ENCODE measurements around the gene SHKBP1.

The SHKBP1 gene

GRCh38 chr19:40550951-40551350 is 25.7 kb upstream of the SHKBP1 start:
- H2BK5ac ChIP-seq (ENCODE audit: low read length): no peak overlapping the region
- H3K27me3 ChIP-seq (ENCODE audit: insufficient read depth, low read length, poor library complexity): peaks cover 16% of the 10 kb centered on the region
- no peak overlapping the region for H3K4me3 ChIP-seq (ENCODE audit: low read length)
- no peaks in the 10 kb centered on the region for H3K36me3 ChIP-seq (ENCODE audit: control insufficient read depth, insufficient read depth, low read length)
- no peaks in the 10 kb centered on the region for H3K79me2 ChIP-seq (ENCODE audit: control insufficient read depth, insufficient read depth, low read length)
- H2AK5ac ChIP-seq (ENCODE audit: low read length): no peak overlapping the region
- no peak overlapping the region for H2BK120ac ChIP-seq (ENCODE audit: low read depth, low read length)
- H3K4me1 ChIP-seq (ENCODE audit: control insufficient read depth, low read depth, low read length): no peaks in the 10 kb centered on the region
- no peak overlapping the region for H3K27ac ChIP-seq (ENCODE audit: low read depth, low read length)
- H4K5ac ChIP-seq (ENCODE audit: low read length): no peak overlapping the region
- H2BK15ac ChIP-seq (replicated peaks; ENCODE audit: low read depth): no peak overlapping the region
- no peak for DNase-seq
- H3K4me2 ChIP-seq (ENCODE audit: low read length): no peak overlapping the region
- no peak overlapping the region for H3K18ac ChIP-seq (ENCODE audit: low read length)
- H3K4ac ChIP-seq (ENCODE audit: low read depth, low read length): no peak overlapping the region
- no peak overlapping the region for H3K9ac ChIP-seq (ENCODE audit: low read length)
- no peak overlapping the region for H3K56ac ChIP-seq (ENCODE audit: low read length)
- no peak overlapping the region for H3K23ac ChIP-seq (ENCODE audit: low read length)
- no peaks in the 10 kb centered on the region for H3K79me1 ChIP-seq (ENCODE audit: low read length)
- no peak overlapping the region for H4K8ac ChIP-seq (ENCODE audit: low read depth, low read length)
- WGBS (ENCODE audit: extremely low coverage, insufficient coverage, low lambda C conversion rate): no CpG with 5 or more reads among the region's 4 CpGs

- Histone ChIP-seq H2BK15ac (replicated peaks; ENCODE audit: low read depth) (no peak overlapping the region), H3K79me1 (ENCODE audit: low read length) (no peaks in the 10 kb centered on the region), H4K5ac (ENCODE audit: low read length) (no peak overlapping the region), H2AK5ac (ENCODE audit: low read length) (no peak overlapping the region), H3K56ac (ENCODE audit: low read length) (no peak overlapping the region), H3K9ac (ENCODE audit: low read length) (no peak overlapping the region), H3K79me2 (ENCODE audit: control insufficient read depth, insufficient read depth, low read length) (no peaks in the 10 kb centered on the region), H3K36me3 (ENCODE audit: control insufficient read depth, insufficient read depth, low read length) (no peaks in the 10 kb centered on the region), H3K27ac (ENCODE audit: low read depth, low read length) (no peak overlapping the region), H2BK120ac (ENCODE audit: low read depth, low read length) (no peak overlapping the region), H3K23ac (ENCODE audit: low read length) (no peak overlapping the region), H3K4ac (ENCODE audit: low read depth, low read length) (no peak overlapping the region), H3K4me3 (ENCODE audit: low read length) (no peak overlapping the region), H2BK5ac (ENCODE audit: low read length) (no peak overlapping the region), H4K8ac (ENCODE audit: low read depth, low read length) (no peak overlapping the region), H3K4me1 (ENCODE audit: control insufficient read depth, low read depth, low read length) (no peaks in the 10 kb centered on the region), H3K4me2 (ENCODE audit: low read length) (no peak overlapping the region), H3K27me3 (ENCODE audit: insufficient read depth, low read length, poor library complexity) (peaks cover 16% of the 10 kb centered on the region), H3K18ac (ENCODE audit: low read length) (no peak overlapping the region)
- DNase-seq: no peak
- WGBS (ENCODE audit: extremely low coverage, insufficient coverage, low lambda C conversion rate): no CpG with 5 or more reads among the region's 3 CpGs
Measured at GRCh38 chr19:40552848-40553247, 23.8 kb upstream of the SHKBP1 start.

GRCh38 chr19:40553885-40554857 is 22.5 kb upstream of the SHKBP1 start:
- Histone ChIP-seq H3K79me1 (ENCODE audit: low read length) (no peaks in the 10 kb centered on the region), H2AK5ac (ENCODE audit: low read length) (no peak overlapping the region), H3K18ac (ENCODE audit: low read length) (no peak overlapping the region), H4K8ac (ENCODE audit: low read depth, low read length) (no peak overlapping the region), H2BK120ac (ENCODE audit: low read depth, low read length) (no peak overlapping the region), H2BK5ac (ENCODE audit: low read length) (no peak overlapping the region), H3K9ac (ENCODE audit: low read length) (no peak overlapping the region), H3K23ac (ENCODE audit: low read length) (no peak overlapping the region), H3K27me3 (ENCODE audit: insufficient read depth, low read length, poor library complexity) (peaks cover 14% of the 10 kb centered on the region), H3K4ac (ENCODE audit: low read depth, low read length) (no peak overlapping the region), H3K27ac (ENCODE audit: low read depth, low read length) (no peak overlapping the region), H3K4me1 (ENCODE audit: control insufficient read depth, low read depth, low read length) (no peaks in the 10 kb centered on the region), H3K79me2 (ENCODE audit: control insufficient read depth, insufficient read depth, low read length) (no peaks in the 10 kb centered on the region), H3K56ac (ENCODE audit: low read length) (no peak overlapping the region), H3K4me2 (ENCODE audit: low read length) (no peak overlapping the region), H2BK15ac (replicated peaks; ENCODE audit: low read depth) (no peak overlapping the region), H3K4me3 (ENCODE audit: low read length) (no peak overlapping the region), H4K5ac (ENCODE audit: low read length) (no peak overlapping the region), H3K36me3 (ENCODE audit: control insufficient read depth, insufficient read depth, low read length) (no peaks in the 10 kb centered on the region)
- WGBS (ENCODE audit: extremely low coverage, insufficient coverage, low lambda C conversion rate): no CpG with 5 or more reads among the region's 69 CpGs
- DNase-seq: peak; percentile 61

- no peaks in the 10 kb centered on the region for H3K79me2 ChIP-seq (ENCODE audit: control insufficient read depth, insufficient read depth, low read length)
- no CpG with 5 or more reads among the region's 17 CpGs for WGBS (ENCODE audit: extremely low coverage, insufficient coverage, low lambda C conversion rate)
- H3K23ac ChIP-seq (ENCODE audit: low read length): no peak overlapping the region
- H2AK5ac ChIP-seq (ENCODE audit: low read length): no peak overlapping the region
- H3K27ac ChIP-seq (ENCODE audit: low read depth, low read length): no peak overlapping the region
- no peak overlapping the region for H3K18ac ChIP-seq (ENCODE audit: low read length)
- no peak overlapping the region for H3K4ac ChIP-seq (ENCODE audit: low read depth, low read length)
- no peak overlapping the region for H3K4me2 ChIP-seq (ENCODE audit: low read length)
- peaks cover 14% of the 10 kb centered on the region for H3K27me3 ChIP-seq (ENCODE audit: insufficient read depth, low read length, poor library complexity)
- H3K9ac ChIP-seq (ENCODE audit: low read length): no peak overlapping the region
- no peak overlapping the region for H3K56ac ChIP-seq (ENCODE audit: low read length)
- H3K36me3 ChIP-seq (ENCODE audit: control insufficient read depth, insufficient read depth, low read length): no peaks in the 10 kb centered on the region
- H4K8ac ChIP-seq (ENCODE audit: low read depth, low read length): no peak overlapping the region
- no peak for DNase-seq
- H4K5ac ChIP-seq (ENCODE audit: low read length): no peak overlapping the region
- no peak overlapping the region for H2BK5ac ChIP-seq (ENCODE audit: low read length)
- no peak overlapping the region for H2BK15ac ChIP-seq (replicated peaks; ENCODE audit: low read depth)
- H3K4me1 ChIP-seq (ENCODE audit: control insufficient read depth, low read depth, low read length): no peaks in the 10 kb centered on the region
- H2BK120ac ChIP-seq (ENCODE audit: low read depth, low read length): no peak overlapping the region
- H3K4me3 ChIP-seq (ENCODE audit: low read length): no peak overlapping the region
- H3K79me1 ChIP-seq (ENCODE audit: low read length): no peaks in the 10 kb centered on the region
Measured at GRCh38 chr19:40555978-40556689, 20.5 kb upstream of the SHKBP1 start.

GRCh38 chr19:40556953-40557530 is 19.6 kb upstream of the SHKBP1 start:
- Histone ChIP-seq H3K23ac (ENCODE audit: low read length) (no peak overlapping the region), H3K27me3 (ENCODE audit: insufficient read depth, low read length, poor library complexity) (peaks cover 14% of the 10 kb centered on the region)

More at GRCh38 chr19:40556953-40557530, 19.6 kb upstream of the SHKBP1 start:
- H3K4ac ChIP-seq (ENCODE audit: low read depth, low read length): no peak overlapping the region
- no peak overlapping the region for H2BK5ac ChIP-seq (ENCODE audit: low read length)
- no peak overlapping the region for H4K5ac ChIP-seq (ENCODE audit: low read length)
- H2BK120ac ChIP-seq (ENCODE audit: low read depth, low read length): no peak overlapping the region
- no peak overlapping the region for H3K9ac ChIP-seq (ENCODE audit: low read length)
- H3K27ac ChIP-seq (ENCODE audit: low read depth, low read length): no peak overlapping the region
- no peak for DNase-seq
- H2AK5ac ChIP-seq (ENCODE audit: low read length): no peak overlapping the region
- H3K56ac ChIP-seq (ENCODE audit: low read length): no peak overlapping the region
- WGBS (ENCODE audit: extremely low coverage, insufficient coverage, low lambda C conversion rate): no CpG with 5 or more reads among the region's 24 CpGs
- H4K8ac ChIP-seq (ENCODE audit: low read depth, low read length): no peak overlapping the region
- H3K4me1 ChIP-seq (ENCODE audit: control insufficient read depth, low read depth, low read length): no peaks in the 10 kb centered on the region
- H3K36me3 ChIP-seq (ENCODE audit: control insufficient read depth, insufficient read depth, low read length): no peaks in the 10 kb centered on the region
- no peak overlapping the region for H3K4me2 ChIP-seq (ENCODE audit: low read length)
- H3K79me1 ChIP-seq (ENCODE audit: low read length): no peaks in the 10 kb centered on the region
- no peak overlapping the region for H3K18ac ChIP-seq (ENCODE audit: low read length)
- H3K79me2 ChIP-seq (ENCODE audit: control insufficient read depth, insufficient read depth, low read length): no peaks in the 10 kb centered on the region
- no peak overlapping the region for H3K4me3 ChIP-seq (ENCODE audit: low read length)
- H2BK15ac ChIP-seq (replicated peaks; ENCODE audit: low read depth): no peak overlapping the region

Data from mesendoderm (in vitro differentiated cells).